Hematopoietic multipotent progenitor cell treated with erythropoietin and hydrocortisone succinate and interleukin-3 and kit ligand, for 4 days (in vitro differentiated cells): ENCODE measurements around the gene LEMD1.
"Not testable (repeated sequence)": the region's sequence is repeated elsewhere in the genome, so short reads cannot be mapped to it uniquely, and the experiment has no call there.

Source experiments
- DNase-seq: peaks from one replicate; pipeline ENCODE4 v3.0.0-alpha.2; 2015

The LEMD1 gene

DNA sequence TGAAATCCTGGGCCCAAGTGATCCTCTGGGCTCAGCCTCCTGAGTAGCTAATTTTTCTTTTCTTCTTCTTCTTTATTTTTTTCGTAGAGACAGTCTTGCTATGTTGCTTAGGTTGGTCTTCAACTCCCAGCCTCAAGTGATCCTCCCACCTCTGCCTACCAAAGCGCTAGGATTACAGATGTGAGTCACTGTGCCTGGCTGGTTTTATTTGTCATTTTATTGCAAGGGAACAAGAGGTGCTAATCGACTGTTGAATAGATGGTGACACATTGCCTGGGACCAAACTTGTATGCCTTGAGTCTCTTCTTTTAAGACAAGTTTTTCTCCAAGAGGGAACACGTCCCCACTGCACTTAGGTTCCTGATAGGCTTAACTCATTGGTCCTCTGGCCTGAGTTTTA, 45.1 kb downstream of the LEMD1 start:
- DNase-seq = no peak

DNA sequence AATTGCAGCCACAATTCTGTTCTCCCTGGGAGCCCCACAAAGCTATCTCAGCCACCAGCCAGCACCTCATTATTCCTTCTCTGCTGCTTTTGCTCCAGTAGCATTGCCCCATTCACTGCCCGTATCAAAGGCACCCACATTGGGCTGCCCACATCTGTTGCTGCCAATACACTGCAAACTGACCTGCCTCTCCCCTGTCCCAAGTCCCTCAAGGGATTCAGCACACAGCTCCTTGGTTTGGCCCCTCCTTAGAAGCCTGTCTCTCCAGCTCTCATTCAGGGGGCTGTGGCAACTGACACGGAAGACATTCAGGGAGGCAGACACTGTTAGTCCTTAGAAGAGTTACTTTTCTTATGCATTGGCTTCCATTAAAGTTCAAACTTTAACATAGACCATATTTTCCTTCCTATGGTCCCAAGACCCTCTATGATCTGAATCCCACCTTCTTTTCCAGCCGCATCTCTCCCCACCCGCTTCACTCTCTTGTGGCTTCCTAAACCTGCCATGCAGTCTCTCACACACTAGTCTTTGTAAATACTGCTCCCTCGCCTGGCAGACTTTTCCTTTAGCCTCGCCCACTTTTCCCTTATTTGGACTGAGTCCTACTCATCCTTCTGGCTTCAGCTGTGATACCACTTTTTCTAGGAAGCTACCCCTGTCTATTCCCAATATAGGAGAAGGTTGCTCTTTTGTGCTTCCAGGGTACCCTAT, 45.9 kb downstream of the LEMD1 start:
- DNase-seq = peak; percentile 11

DNA sequence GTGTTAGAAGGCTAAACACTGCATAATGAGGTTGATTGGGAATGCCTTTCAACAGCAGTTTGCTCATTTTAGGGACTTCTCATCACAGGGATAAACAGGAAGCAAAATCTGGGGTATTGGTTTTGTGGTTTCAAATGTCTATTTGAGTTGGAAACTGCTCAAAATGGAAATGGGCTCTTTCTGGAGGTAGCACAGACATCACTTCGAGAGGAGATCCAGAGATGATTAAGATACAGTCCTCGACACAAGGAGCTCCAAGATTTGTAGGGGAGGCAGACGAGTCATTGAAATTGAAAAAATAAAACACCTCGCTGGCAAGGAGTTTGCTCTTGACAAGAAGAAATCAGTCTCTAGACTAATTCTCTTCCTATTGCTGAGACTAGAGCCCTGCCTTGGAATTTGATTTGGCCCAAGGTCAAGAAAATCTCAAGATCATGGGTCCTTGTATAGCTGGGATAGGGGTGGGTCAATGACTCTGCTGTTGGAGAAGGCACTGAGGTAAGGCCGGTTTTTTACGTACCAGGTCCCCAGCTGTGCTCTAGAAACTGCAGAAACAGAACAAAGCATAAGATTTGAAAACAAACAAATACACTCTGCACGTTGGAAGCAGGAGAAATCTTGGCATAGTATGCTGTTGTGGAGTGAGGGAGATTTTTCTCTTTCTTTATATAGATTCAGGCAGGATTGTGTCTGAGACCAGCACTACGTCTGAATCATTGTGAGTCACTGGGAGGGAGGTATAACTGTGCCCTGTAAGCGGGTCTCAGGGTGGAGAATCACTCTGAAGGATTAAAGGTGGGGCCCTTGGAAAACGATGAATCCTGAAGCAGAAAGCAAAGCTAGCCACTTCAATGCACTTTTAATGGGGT, 47.4 kb downstream of the LEMD1 start:
- no peak for DNase-seq

DNA sequence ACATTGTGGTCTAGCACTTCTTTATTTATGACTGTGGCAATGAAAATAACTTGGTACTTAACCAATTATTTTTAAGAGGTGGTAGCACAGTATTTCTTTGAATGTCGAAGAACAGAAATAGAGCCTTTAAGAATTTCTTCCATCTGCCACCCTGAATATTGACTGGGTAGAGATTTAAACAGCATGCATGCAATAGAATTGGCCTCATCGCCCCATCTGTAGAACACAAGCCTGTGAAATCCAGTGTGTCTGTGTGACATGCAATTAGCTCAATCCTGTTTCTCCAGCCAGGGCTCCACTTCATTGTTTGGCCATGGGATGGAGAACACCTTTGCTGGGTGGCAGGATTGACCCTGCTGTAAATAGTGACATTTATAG, 48.1 kb downstream of the LEMD1 start:
- DNase-seq = no peak

DNA sequence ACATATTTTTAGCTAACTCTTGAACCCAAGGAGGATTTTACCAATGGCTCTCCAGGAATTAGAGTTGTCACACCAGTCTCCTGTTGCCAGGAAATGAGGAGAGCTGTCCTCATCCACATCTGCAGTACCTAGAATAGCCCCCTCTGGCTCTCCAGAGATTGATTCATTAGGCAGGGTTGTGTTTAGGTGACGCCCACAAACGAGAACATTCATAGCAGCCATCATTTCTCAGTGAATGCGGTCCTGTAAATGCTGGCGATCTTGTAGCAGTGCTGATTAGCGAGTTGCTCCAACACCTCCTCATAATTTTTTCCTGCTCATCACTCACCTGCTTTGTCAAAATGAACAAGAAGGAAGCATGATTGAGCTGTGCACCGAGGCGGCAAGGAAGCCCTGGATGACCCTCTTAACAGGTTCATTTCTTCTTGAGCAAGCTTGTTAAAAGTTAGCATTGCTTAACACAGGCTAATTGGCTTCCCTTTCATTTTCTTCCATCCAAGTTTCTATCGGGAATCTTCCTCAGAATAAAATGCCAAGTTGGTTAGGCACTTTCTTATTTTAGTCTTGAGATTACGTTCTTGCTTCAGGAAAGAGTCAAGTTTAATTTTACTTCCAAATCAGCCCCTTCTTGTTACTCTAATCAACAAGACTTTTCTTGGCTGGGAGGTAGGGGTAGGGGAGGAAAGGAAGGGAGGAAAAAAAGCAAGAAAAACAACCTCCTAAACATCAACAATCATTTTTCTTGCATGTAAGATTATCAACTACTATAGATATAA, 48.6 kb downstream of the LEMD1 start:
- no peak for DNase-seq

DNA sequence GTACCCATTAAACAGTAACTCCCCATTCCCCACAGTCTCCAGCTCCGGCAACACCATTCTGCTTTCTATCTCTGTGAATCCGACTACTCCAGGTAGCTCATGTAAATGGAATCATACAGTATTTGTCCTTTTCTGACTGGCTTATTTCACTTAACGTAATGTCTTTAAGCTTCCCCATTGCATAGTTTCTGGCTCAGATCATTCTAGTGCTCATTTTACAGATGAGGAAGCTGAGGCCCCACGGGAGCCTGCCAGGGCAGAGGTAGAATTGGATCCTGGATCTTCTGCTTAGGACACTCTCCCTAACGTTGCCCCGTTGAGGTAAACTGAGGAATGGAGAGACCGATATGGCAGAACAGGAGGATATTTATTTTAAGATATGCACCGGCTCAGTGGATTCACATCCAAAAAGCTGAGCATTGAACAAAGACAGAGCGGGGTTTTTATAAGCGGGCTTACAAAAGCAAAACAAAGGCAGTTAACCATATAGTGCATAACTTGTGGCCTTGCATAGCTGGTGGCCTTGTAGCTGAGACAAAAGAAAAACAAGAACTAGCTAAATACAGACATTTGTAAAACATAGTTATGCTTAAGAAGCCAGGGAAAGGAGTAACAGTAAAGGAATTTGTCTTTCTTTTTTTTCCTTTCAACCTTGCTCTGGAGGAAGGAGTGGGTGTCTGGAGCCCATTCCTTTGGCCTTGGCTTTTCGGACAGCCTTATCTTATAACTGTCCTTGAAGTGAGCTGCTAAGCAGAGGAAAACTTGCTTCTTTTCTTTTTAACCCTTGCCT, 49.8 kb downstream of the LEMD1 start:
- DNase-seq = no peak

DNA sequence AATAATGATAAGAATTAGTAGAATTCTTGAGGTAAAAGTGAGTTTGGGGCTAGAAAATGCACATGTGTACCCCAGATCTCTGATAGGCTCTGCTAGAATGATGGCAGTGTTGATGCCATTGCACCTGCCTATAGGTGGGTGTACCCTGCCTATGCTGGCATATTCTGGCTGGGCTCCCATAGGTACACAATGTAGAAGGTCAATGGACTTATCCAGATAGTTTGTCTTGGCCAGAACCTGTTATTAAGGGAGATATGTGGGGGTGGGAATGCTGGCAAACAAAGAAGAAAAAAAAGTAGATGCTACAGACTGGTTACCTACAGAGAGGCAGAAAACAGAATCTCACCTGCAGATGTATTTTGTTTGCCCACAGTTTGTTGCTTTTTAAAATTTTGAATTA, 51.1 kb downstream of the LEMD1 start:
- no peak for DNase-seq

DNA sequence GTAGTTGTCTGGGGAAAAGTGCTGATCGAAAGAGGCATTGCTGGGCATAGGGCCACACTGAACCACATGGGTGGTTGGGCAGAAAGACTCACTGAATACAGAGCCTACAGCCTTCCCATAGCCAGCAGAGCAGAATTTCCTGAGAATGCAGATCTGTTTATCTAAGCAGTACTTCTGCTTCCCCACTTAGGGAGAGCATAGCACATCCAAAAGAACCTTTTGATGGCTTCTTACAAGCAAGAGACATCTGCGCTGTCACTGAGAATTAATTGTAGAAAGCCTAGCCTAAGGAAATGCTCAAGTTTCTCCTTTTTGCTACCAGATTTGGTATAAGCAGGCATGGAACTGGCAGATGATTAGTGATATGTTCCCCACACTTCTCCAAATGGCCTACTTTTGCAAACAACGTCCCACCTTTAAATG, 52.1 kb downstream of the LEMD1 start:
- DNase-seq = peak; percentile 16

DNA sequence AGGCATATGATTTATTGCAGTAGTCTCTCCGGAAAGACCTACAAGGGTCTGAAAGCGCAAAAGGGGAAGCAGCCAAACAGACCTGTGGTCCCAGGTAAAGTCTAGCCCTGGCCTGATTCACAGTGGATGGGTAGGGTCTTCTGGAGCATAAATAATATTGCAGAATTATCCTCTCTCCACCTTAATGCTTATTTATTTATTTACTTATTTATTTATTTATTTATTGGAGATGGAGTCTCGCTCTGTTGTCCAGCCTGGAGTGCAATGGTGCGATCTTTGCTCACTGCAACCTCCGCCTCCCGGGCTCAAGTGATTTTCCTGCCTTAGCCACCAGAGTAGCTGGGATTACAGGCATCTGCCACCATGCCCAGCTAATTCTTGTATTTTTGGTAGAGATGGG, 53.4 kb downstream of the LEMD1 start:
- DNase-seq = no peak

DNA sequence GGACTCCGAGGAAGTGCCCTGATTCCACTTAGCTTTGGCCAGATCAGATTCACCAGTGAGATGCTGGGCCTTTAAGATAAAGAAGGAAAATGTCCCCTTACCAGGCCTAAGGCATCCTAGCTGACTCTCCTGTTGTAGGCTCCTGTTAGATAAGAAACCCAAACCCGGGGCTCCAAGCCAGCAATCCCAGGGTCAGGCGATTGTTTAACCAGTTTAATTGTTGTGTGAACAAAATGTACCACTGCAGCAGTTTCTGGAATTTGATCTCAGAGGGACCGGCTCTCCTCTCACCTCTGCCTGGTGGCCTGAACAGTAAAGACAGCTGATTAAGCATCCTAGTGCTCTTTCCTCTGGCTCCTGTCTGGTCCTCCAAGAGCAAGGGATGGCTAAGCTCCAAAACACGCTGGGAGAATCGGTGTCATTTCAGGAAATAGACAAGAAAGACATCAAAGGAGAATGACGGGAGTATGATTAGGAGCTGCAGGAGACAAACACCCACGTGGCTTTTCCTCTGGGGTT, 55.9 kb downstream of the LEMD1 start:
- DNase-seq = peak; percentile 26

DNA sequence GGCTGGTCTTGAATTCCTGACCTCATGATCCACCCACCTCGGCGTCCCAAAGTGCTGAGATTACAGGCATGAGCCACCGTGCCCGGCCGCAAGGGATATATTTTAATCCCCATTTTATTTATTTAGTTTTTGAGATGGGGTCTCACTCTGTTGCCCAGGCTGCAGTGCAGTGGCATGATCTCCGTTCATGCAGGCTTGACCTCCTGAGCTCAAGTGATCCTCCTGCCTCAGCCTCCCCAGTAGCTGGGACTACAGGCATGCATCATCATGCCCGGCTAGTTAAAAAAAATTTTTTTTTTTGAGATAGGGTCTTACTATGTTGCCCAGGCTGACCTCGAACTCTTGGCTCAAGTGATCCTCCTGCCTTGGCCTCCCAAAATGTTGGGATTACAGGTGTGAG, 56.8 kb downstream of the LEMD1 start:
- DNase-seq = not testable (repeated sequence)

DNA sequence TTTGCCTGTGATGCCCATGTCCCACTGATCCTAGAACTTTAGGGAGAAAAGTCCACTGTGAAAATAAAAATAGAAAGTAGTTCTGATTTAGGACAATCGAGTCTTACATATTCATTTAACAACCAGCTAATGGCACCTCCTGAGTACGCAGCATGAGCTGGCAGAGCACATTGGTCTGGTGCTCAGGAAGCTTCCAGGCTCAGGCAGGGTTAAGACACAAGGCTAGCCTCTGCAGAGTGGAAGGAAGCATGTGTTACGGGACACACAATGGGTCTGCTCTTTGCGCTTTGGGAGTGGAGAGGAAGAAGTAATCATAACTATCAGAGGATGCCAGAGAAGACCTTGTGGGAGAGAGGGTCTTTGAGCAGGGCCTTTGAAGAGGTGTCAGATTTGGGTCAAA, 61.0 kb downstream of the LEMD1 start:
- DNase-seq = no peak

DNA sequence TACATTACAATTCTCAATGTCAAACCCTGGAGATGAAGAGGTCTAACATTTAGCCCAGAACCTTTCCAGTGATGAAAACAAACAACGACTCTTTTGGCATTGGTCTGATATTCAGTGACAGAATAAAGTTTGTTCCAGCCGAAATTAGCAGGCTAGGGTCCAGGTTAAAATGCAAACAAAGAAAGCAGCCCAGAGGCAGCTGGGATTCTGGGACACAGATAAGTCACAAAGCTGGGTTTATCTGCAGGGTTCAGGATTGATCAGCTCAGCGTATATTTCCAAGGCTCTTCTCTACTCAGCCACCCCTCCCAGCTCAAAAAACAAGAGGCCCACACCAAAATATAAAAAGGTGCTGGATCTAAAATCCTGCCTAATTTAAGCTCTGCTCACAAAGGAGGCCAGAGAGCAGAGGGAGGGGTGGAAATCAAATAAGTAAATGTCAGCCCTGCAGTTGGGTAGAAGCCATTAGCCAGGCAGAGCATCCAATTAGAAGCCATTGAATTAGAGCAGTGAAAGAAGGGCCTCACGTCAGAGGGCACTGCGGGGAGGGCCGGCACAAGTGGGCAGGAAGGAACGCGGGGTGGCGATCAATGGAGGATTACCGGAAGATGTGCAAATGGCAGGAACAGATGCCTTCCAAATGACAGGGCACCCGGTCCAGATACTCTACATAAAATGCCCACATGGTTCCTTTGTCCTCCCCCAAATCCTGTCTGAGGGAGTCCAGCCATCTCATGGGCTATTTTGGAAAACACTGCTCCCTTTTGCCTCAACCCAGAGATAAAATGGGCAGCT, 61.9 kb downstream of the LEMD1 start:
- no peak for DNase-seq

DNA sequence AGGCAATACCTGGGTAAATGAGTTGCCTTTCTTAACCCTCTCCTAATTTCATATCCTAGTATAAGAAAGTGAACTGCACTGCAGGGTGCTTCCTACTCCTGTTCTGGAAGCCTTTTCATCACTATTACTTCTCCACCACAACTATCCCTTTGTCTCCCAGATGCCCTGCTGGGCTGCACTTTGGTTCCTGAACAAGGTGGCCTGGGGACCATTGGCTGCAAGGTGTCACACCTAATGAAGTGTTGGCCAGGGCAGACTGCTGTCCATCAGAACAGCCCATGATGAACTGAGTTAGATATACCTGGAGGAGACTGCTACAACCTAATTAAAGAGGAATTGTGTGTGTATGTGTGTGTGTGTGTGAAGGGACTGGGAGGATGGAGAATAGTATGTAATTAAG, 63.3 kb downstream of the LEMD1 start:
- no peak for DNase-seq

DNA sequence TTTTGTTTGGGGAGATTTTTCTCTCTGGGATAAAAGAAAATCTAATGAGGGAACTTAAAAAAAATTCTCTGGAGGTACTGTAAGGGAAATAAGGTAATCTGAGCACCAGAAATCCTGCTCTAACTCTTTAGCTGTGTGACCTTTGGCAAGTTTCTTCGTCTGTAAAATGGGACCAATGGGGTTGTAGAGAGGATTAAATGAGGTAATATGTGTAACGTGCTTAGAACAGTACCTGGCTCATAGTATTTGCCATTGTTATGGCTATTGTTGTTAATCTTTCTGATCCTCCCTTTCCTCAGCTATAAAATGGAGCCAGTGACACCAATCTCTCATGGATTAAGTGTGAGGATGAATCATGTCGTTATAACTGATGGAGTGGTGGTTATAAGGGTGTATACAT, 64.3 kb downstream of the LEMD1 start:
- no peak for DNase-seq

DNA sequence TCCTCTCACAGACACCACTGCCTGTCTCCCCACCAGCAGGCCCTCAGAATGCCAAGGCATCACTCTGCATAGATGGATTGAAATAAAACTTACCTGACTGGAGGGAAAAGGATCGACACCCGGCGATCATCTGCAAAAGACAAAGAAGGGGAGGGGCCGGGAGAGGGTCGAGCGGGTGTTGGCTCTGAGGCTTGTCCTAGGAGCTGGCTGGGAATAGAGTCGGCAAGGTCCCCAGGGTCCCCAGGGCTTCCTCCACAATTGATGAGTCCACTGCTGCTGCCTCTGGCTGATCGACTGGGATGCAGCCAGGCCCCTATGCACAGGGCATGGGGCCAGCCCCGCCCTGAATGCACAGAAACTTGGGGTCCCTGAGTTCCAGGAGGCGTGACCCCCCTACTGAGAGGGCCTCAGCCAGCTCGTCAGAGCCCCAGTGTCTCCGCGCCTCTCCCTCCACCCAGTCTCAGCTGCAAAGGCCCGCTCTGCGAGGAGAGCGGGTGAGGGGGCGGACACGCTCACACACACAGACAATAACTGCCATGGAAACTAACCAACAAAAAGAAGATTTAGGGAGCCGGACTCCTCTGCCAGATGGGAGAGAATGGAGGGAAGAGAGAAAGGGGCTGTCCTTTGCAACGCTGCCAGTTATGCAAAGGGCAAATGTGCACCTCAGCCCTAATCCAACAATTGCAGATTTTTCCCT, 65.3 kb downstream of the LEMD1 start, which contains the start of gene KLHDC8A:
Gene KLHDC8A, minus strand, starts transcription at position 483 of the 700 bp plus-strand sequence. CDS start 13,318 bp downstream, outside the sequence.
- DNase-seq = no peak

DNA sequence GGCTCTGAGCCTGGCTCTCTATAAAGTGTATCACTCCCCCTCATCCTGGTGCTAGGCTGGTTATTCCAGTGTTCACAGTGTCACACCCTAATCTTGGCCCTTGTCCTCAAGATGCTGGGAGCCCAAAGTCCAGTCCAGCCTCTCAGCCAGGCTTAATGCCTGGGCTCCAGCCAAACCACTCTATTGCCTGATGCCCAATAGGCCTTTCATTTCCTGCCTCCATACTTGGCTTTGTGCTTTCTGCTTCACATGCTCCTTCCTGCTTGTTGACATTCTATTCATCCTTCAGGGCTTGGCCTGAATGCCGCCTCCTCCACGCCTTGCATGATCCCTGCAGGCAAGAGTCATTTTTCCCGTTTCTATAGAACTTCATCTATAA, 66.8 kb downstream of the LEMD1 start:
- no peak for DNase-seq

DNA sequence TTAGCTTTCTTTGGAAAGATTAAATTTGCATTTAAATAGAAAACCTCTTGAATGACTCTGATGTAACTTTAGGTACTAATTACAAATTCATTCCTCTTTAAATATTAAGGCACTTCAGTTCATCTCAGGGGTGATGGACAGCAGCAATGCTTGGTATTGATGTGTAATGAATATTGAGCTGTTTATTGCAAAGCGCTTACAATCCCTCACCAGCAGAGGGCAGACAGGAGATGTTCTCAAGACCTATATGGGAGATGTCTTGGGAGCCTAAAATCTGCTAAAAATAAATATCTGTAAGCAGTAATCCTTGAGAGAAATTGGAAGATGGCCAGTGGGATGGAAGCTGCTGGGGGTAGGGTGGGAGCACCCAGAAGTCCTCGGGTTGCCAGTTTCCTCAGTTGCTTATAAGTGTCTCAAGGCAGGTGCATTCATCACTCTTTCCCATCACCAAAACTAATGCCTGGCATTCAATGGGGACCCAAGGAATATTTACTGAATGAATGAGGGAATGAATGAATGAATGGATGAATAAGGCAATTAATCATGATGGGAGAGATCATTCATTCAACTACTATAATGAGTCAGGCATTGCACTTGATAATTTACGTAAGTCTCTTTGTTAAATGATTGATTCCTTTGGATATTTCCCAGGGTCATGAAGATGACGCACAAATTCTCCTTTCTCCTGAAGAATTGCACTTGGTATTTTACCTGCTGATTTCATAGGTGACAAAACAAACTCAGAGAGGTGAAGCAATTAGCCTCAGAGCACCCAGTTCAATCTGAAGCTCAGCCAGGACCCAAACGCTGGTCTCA, 67.4 kb downstream of the LEMD1 start:
- peak; percentile 84 for DNase-seq

DNA sequence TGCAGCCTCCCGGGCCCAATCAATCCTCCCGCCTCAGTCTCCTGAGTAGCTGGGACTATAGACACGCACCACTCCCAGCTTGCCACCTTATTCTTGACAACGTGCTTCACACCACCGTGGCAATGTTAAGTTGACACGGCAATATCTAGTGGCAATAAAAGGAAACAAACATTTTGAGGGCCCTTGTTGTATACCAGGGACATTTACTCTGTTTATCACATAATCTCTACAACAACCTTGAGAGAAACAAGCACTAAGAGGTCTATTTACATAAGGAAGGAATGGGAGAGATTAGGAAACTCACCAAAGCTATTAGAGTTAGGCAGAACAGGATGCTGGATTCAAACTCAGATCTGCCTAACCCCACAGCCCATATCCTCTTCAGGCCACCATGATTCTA, 68.2 kb downstream of the LEMD1 start:
- no peak for DNase-seq

DNA sequence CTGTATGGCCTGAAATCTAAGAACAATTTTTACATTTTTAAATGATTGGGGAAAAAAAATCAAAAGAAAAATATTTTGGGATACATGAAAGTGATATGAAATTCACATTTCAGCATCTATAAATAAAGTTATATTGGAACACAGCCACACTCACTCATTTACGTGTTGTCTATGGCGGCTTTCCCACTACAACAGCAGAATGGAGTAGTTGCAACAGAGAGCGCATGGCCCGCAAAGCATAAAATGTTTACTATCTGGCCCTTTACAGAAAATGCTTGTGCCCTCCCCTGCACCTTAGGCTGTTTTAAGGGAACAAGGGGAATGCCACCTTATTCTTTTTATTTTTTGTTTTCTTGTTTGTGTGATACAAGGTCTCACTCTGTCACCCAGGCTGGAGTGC, 68.7 kb downstream of the LEMD1 start:
- no peak for DNase-seq
